GM23338 (cell line): ENCODE measurements around the gene MPPE1. TPM values are rescaled to one million over a fixed set of nuclear protein-coding genes. Genes with fewer than 3 reads are reported as not detected.

Source experiments
- ATAC-seq: fragments of 200-7000 bp; cut with Tn5 transposase; 3 replicates; pipeline ENCODE4 v1.9.1; 2020
- DNase-seq: peaks from one replicate; pipeline ENCODE4 v3.0.0-alpha.2; 2015; ENCODE audit warnings: low spot score
- H2AFZ ChIP-seq: fragments of 200-600 bp; sonication (generic); 2 replicates; pipeline ENCODE4 v1.8.0; 2016; ENCODE audit warnings: antibody characterized with exemption, mild to moderate bottlenecking, moderate library complexity
- H3F3A ChIP-seq: fragments of 200-600 bp; sonication (generic); replicated peaks from 2 replicates; pipeline ENCODE4 v1.8.0; 2017; ENCODE audit warnings: antibody characterized with exemption, mixed run types, low read depth
- H3K27ac ChIP-seq: fragments of 200-600 bp; sonication (generic); 2 replicates; pipeline ENCODE4 v1.6.1; 2016; ENCODE audit warnings: low read depth
- H3K27me3 ChIP-seq: fragments of 200-600 bp; sonication (generic); 2 replicates; pipeline ENCODE4 v1.8.0; 2016; ENCODE audit warnings: mild to moderate bottlenecking, mixed run types, moderate library complexity; ENCODE audit not compliant: insufficient read depth
- H3K36me3 ChIP-seq: fragments of 200-600 bp; sonication (generic); 2 replicates; pipeline ENCODE4 v1.8.0; 2016; ENCODE audit warnings: mild to moderate bottlenecking; ENCODE audit not compliant: insufficient read depth
- H3K4me1 ChIP-seq: fragments of 200-600 bp; sonication (generic); 2 replicates; pipeline ENCODE4 v1.8.0; 2016; ENCODE audit warnings: mild to moderate bottlenecking, moderate library complexity; ENCODE audit not compliant: insufficient read depth
- H3K4me2 ChIP-seq: fragments of 200-600 bp; sonication (generic); 2 replicates; pipeline ENCODE4 v1.7.1; 2017; ENCODE audit warnings: mixed run types
- H3K4me3 ChIP-seq: fragments of 200-600 bp; sonication (generic); 2 replicates; pipeline ENCODE4 v1.6.1; 2016; ENCODE audit warnings: mixed run types
- H3K79me2 ChIP-seq: fragments of 200-600 bp; sonication (generic); replicated peaks from 2 replicates; pipeline ENCODE4 v1.8.0; 2017; ENCODE audit warnings: mild to moderate bottlenecking; ENCODE audit not compliant: insufficient read depth
- H3K9me2 ChIP-seq: fragments of 200-600 bp; sonication (generic); 2 replicates; pipeline ENCODE4 v1.8.0; 2017; ENCODE audit not compliant: insufficient read depth
- H4K20me1 ChIP-seq: fragments of 200-600 bp; sonication (generic); replicated peaks from 2 replicates; pipeline ENCODE4 v1.8.0; 2017; ENCODE audit warnings: mild to moderate bottlenecking; ENCODE audit not compliant: insufficient read depth
- H3K27ac Mint-ChIP-seq: 2 replicates; pipeline ENCODE4 v1.8.0; 2020; ENCODE audit warnings: inconsistent platforms, mild to moderate bottlenecking, moderate library complexity, mixed read lengths
- H3K27me3 Mint-ChIP-seq: 3 replicates; pipeline ENCODE4 v1.8.0; 2022; ENCODE audit warnings: low read depth, mild to moderate bottlenecking, moderate library complexity, mixed read lengths, inconsistent platforms; ENCODE audit not compliant: insufficient read depth, poor library complexity
- H3K36me3 Mint-ChIP-seq: 3 replicates; pipeline ENCODE4 v1.8.0; 2021; ENCODE audit warnings: low read depth, mild to moderate bottlenecking, inconsistent platforms, moderate library complexity, mixed read lengths
- H3K4me1 Mint-ChIP-seq: 3 replicates; pipeline ENCODE4 v1.8.0; 2020; ENCODE audit warnings: mild to moderate bottlenecking, inconsistent platforms, mixed read lengths
- H3K4me3 Mint-ChIP-seq: 3 replicates; pipeline ENCODE4 v1.8.0; 2021; ENCODE audit warnings: moderate library complexity, mild to moderate bottlenecking, inconsistent platforms, mixed read lengths
- H3K9me3 Mint-ChIP-seq: 3 replicates; pipeline ENCODE4 v1.8.0; 2020; ENCODE audit warnings: moderate library complexity, mild to moderate bottlenecking, inconsistent platforms, mixed read lengths
- CREB1 ChIP-seq: fragments of 250-450 bp; sonication (Bioruptor Pico); IDR thresholded peaks from 2 replicates; pipeline ENCODE4 v1.5.0; 2020; ENCODE audit warnings: low read depth, mild to moderate bottlenecking, moderate library complexity
- EZH2 ChIP-seq: fragments of 200-600 bp; sonication (generic); IDR thresholded peaks from one replicate; pipeline ENCODE4 v1.8.0; 2017; ENCODE audit warnings: antibody characterized with exemption, mild to moderate bottlenecking, low read depth; ENCODE audit not compliant: unreplicated experiment
- EZH2phosphoT487 ChIP-seq: fragments of 200-600 bp; sonication (generic); IDR thresholded peaks from one replicate; pipeline ENCODE4 v1.8.1; 2018; ENCODE audit warnings: antibody characterized with exemption; ENCODE audit not compliant: unreplicated experiment
- JUNB ChIP-seq: IDR thresholded peaks from one replicate; pipeline ENCODE4 v1.6.1; 2016; ENCODE audit warnings: antibody characterized with exemption; ENCODE audit not compliant: unreplicated experiment
- NANOG ChIP-seq: IDR thresholded peaks from 2 replicates; pipeline ENCODE4 v1.6.1; 2016; ENCODE audit warnings: antibody characterized with exemption, borderline replicate concordance
- POLR2AphosphoS5 ChIP-seq: IDR thresholded peaks from 2 replicates; pipeline ENCODE4 v1.6.1; 2016; ENCODE audit warnings: antibody characterized with exemption, low read depth
- STAT1 ChIP-seq: IDR thresholded peaks from one replicate; pipeline ENCODE4 v1.6.1; 2016; ENCODE audit warnings: antibody characterized with exemption; ENCODE audit not compliant: unreplicated experiment
- ZNF114 ChIP-seq: fragments of 250-450 bp; sonication (Bioruptor Pico); IDR thresholded peaks from 2 replicates; pipeline ENCODE4 v1.5.0; 2020; ENCODE audit warnings: mild to moderate bottlenecking, moderate library complexity
- ZNF331 ChIP-seq: fragments of 250-450 bp; sonication (Bioruptor Pico); IDR thresholded peaks from 2 replicates; pipeline ENCODE4 v1.5.0; 2020; ENCODE audit warnings: low read depth, mild to moderate bottlenecking, moderate library complexity
- polyA plus RNA-seq: library from polyadenylated mRNA; unstranded; fragments of >200 nt; fragmentation: Nextera tagmentation; extraction: Ambion mirVana; gene quantifications from 2 replicates; pipeline ENCODE4 v1.2.1, GENCODE V29; 2016
- total RNA-seq: library from RNA; depleted of rRNA; stranded (reverse); fragments of >200 nt; shearing (Covaris generic); gene quantifications from 2 replicates; pipeline ENCODE4 v1.2.3, GENCODE V29; 2014
- TF ChIP-seq, protein P1 (sequence below): fragments of 250-450 bp; sonication (Bioruptor Pico); IDR thresholded peaks from 2 replicates; pipeline ENCODE4 v1.5.0; 2020; ENCODE audit warnings: mild to moderate bottlenecking, moderate library complexity
- TF ChIP-seq, protein P2 (sequence below), 2 experiments: fragments of 200-600 bp in 1 of 2; sonication (generic) in 1 of 2; conservative IDR thresholded peaks; 2 replicates each; pipeline versions ENCODE4 v1.5.1 to v1.6.1; 2016 to 2017; ENCODE audit warnings: antibody characterized with exemption in 2 of 2, low read depth in 2 of 2, mild to moderate bottlenecking in 2 of 2, moderate library complexity in 1 of 2
- TF ChIP-seq, protein P3 (sequence below): IDR thresholded peaks from 2 replicates; pipeline ENCODE4 v1.6.1; 2016; ENCODE audit warnings: antibody characterized with exemption
- TF ChIP-seq, protein P4 (sequence below): IDR thresholded peaks from one replicate; pipeline ENCODE4 v1.6.1; 2018; ENCODE audit warnings: antibody characterized with exemption; ENCODE audit not compliant: unreplicated experiment

The MPPE1 gene
- total and polyA plus RNA-seq, 2 experiments from 2014 or later = 18.8 to 24.6 TPM

DNA sequence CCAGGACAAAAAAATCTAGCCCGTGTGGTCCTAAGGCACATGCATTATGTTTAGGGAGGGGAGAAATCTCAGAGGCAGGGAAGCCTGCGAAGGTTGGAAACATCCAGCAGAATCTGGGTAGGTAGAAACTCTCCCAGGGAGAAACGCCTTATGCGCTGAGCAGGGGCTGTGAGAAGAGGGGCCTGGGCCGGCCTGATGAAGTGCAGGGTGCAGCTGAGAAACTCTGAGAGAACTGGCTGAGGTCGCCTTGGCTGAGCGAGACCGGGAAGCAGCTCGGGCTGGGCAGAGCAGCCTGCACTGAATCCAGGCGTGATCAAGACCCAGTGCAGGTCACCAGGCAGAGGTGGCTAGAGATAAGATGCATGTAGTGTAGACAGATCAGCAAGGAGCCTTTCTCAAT is 41.8 kb downstream of the MPPE1 start:
- H2AFZ ChIP-seq = no peak overlapping the region
- no peak for ATAC-seq
- H3K27ac Mint-ChIP-seq = no peak overlapping the region
- TF ChIP-seq EZH2 = no peak
- TF ChIP-seq STAT1 = no peak
- TF ChIP-seq, protein P1, sequence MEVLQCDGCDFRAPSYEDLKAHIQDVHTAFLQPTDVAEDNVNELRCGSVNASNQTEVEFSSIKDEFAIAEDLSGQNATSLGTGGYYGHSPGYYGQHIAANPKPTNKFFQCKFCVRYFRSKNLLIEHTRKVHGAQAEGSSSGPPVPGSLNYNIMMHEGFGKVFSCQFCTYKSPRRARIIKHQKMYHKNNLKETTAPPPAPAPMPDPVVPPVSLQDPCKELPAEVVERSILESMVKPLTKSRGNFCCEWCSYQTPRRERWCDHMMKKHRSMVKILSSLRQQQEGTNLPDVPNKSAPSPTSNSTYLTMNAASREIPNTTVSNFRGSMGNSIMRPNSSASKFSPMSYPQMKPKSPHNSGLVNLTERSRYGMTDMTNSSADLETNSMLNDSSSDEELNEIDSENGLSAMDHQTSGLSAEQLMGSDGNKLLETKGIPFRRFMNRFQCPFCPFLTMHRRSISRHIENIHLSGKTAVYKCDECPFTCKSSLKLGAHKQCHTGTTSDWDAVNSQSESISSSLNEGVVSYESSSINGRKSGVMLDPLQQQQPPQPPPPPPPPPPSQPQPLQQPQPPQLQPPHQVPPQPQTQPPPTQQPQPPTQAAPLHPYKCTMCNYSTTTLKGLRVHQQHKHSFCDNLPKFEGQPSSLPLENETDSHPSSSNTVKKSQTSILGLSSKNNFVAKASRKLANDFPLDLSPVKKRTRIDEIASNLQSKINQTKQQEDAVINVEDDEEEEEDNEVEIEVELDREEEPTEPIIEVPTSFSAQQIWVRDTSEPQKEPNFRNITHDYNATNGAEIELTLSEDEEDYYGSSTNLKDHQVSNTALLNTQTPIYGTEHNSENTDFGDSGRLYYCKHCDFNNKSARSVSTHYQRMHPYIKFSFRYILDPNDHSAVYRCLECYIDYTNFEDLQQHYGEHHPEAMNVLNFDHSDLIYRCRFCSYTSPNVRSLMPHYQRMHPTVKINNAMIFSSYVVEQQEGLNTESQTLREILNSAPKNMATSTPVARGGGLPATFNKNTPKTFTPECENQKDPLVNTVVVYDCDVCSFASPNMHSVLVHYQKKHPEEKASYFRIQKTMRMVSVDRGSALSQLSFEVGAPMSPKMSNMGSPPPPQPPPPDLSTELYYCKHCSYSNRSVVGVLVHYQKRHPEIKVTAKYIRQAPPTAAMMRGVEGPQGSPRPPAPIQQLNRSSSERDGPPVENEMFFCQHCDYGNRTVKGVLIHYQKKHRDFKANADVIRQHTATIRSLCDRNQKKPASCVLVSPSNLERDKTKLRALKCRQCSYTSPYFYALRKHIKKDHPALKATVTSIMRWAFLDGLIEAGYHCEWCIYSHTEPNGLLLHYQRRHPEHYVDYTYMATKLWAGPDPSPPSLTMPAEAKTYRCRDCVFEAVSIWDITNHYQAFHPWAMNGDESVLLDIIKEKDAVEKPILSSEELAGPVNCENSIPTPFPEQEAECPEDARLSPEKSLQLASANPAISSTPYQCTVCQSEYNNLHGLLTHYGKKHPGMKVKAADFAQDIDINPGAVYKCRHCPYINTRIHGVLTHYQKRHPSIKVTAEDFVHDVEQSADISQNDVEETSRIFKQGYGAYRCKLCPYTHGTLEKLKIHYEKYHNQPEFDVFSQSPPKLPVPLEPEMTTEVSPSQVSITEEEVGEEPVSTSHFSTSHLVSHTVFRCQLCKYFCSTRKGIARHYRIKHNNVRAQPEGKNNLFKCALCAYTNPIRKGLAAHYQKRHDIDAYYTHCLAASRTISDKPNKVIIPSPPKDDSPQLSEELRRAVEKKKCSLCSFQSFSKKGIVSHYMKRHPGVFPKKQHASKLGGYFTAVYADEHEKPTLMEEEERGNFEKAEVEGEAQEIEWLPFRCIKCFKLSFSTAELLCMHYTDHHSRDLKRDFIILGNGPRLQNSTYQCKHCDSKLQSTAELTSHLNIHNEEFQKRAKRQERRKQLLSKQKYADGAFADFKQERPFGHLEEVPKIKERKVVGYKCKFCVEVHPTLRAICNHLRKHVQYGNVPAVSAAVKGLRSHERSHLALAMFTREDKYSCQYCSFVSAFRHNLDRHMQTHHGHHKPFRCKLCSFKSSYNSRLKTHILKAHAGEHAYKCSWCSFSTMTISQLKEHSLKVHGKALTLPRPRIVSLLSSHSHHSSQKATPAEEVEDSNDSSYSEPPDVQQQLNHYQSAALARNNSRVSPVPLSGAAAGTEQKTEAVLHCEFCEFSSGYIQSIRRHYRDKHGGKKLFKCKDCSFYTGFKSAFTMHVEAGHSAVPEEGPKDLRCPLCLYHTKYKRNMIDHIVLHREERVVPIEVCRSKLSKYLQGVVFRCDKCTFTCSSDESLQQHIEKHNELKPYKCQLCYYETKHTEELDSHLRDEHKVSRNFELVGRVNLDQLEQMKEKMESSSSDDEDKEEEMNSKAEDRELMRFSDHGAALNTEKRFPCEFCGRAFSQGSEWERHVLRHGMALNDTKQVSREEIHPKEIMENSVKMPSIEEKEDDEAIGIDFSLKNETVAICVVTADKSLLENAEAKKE (CRISPR knock-in tag) = no peak
- TF ChIP-seq ZNF331 = no peak
- TF ChIP-seq, protein P2, sequence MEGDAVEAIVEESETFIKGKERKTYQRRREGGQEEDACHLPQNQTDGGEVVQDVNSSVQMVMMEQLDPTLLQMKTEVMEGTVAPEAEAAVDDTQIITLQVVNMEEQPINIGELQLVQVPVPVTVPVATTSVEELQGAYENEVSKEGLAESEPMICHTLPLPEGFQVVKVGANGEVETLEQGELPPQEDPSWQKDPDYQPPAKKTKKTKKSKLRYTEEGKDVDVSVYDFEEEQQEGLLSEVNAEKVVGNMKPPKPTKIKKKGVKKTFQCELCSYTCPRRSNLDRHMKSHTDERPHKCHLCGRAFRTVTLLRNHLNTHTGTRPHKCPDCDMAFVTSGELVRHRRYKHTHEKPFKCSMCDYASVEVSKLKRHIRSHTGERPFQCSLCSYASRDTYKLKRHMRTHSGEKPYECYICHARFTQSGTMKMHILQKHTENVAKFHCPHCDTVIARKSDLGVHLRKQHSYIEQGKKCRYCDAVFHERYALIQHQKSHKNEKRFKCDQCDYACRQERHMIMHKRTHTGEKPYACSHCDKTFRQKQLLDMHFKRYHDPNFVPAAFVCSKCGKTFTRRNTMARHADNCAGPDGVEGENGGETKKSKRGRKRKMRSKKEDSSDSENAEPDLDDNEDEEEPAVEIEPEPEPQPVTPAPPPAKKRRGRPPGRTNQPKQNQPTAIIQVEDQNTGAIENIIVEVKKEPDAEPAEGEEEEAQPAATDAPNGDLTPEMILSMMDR (conservative IDR thresholded peaks at IDR 0.05; ENCODE audit: low read depth in 2 of 2) = no peak
- no peak for TF ChIP-seq CREB1 (CRISPR knock-in tag)
- TF ChIP-seq, protein P3, sequence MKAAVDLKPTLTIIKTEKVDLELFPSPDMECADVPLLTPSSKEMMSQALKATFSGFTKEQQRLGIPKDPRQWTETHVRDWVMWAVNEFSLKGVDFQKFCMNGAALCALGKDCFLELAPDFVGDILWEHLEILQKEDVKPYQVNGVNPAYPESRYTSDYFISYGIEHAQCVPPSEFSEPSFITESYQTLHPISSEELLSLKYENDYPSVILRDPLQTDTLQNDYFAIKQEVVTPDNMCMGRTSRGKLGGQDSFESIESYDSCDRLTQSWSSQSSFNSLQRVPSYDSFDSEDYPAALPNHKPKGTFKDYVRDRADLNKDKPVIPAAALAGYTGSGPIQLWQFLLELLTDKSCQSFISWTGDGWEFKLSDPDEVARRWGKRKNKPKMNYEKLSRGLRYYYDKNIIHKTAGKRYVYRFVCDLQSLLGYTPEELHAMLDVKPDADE = no peak
- TF ChIP-seq, protein P4, sequence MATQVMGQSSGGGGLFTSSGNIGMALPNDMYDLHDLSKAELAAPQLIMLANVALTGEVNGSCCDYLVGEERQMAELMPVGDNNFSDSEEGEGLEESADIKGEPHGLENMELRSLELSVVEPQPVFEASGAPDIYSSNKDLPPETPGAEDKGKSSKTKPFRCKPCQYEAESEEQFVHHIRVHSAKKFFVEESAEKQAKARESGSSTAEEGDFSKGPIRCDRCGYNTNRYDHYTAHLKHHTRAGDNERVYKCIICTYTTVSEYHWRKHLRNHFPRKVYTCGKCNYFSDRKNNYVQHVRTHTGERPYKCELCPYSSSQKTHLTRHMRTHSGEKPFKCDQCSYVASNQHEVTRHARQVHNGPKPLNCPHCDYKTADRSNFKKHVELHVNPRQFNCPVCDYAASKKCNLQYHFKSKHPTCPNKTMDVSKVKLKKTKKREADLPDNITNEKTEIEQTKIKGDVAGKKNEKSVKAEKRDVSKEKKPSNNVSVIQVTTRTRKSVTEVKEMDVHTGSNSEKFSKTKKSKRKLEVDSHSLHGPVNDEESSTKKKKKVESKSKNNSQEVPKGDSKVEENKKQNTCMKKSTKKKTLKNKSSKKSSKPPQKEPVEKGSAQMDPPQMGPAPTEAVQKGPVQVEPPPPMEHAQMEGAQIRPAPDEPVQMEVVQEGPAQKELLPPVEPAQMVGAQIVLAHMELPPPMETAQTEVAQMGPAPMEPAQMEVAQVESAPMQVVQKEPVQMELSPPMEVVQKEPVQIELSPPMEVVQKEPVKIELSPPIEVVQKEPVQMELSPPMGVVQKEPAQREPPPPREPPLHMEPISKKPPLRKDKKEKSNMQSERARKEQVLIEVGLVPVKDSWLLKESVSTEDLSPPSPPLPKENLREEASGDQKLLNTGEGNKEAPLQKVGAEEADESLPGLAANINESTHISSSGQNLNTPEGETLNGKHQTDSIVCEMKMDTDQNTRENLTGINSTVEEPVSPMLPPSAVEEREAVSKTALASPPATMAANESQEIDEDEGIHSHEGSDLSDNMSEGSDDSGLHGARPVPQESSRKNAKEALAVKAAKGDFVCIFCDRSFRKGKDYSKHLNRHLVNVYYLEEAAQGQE = no peak
- no peak for TF ChIP-seq JUNB
- TF ChIP-seq EZH2phosphoT487 = no peak
- no peak for TF ChIP-seq NANOG
- no peak for TF ChIP-seq POLR2AphosphoS5
- TF ChIP-seq ZNF114 (CRISPR knock-in tag) = no peak
- H3K4me1 Mint-ChIP-seq = peaks cover 7% of the 10 kb centered on the region; the same call in 2 of the 3 replicates
- H3K27me3 ChIP-seq = no peaks in the 10 kb centered on the region
- H3K79me2 ChIP-seq = no peaks in the 10 kb centered on the region
- no peak overlapping the region for H3K4me3 ChIP-seq
- no peaks in the 10 kb centered on the region for H3K9me3 Mint-ChIP-seq
- H3K9me2 ChIP-seq = no peaks in the 10 kb centered on the region
- H3K36me3 Mint-ChIP-seq = peaks cover 13% of the 10 kb centered on the region
- peaks cover 3% of the 10 kb centered on the region for H3K27me3 Mint-ChIP-seq
- DNase-seq = no peak
- H3K36me3 ChIP-seq = no peaks in the 10 kb centered on the region; the same call in 1 of the 2 replicates
- H3K4me1 ChIP-seq = peaks cover 9% of the 10 kb centered on the region
- H3K27ac ChIP-seq = no peak overlapping the region
- H4K20me1 ChIP-seq = no peaks in the 10 kb centered on the region
- no peaks in the 10 kb centered on the region for H3F3A ChIP-seq
- H3K4me3 Mint-ChIP-seq = no peak overlapping the region
- no peak overlapping the region for H3K4me2 ChIP-seq
